Measurements from ENCODE around the gene ESR1. TPM values are rescaled to one million over a fixed set of nuclear protein-coding genes. Genes with fewer than 3 reads are reported as not detected.

The ESR1 gene
- polyA plus RNA-seq, 1 donor (not counting 4 experiments of a cell fraction or from before 2014, with no cell fraction given), result 0.22 TPM

GRCh38 chr6:152118224-152118623 is 310.7 kb downstream of the ESR1 start:
- no peak for TF ChIP-seq EZH2 (IDR thresholded peaks at IDR 0.05; ENCODE audit: low read length)
- TF ChIP-seq, protein P1, sequence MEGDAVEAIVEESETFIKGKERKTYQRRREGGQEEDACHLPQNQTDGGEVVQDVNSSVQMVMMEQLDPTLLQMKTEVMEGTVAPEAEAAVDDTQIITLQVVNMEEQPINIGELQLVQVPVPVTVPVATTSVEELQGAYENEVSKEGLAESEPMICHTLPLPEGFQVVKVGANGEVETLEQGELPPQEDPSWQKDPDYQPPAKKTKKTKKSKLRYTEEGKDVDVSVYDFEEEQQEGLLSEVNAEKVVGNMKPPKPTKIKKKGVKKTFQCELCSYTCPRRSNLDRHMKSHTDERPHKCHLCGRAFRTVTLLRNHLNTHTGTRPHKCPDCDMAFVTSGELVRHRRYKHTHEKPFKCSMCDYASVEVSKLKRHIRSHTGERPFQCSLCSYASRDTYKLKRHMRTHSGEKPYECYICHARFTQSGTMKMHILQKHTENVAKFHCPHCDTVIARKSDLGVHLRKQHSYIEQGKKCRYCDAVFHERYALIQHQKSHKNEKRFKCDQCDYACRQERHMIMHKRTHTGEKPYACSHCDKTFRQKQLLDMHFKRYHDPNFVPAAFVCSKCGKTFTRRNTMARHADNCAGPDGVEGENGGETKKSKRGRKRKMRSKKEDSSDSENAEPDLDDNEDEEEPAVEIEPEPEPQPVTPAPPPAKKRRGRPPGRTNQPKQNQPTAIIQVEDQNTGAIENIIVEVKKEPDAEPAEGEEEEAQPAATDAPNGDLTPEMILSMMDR (optimal IDR thresholded peaks at IDR 0.05 in 1 of 3, IDR thresholded peaks at IDR 0.05 in 1 of 3, conservative IDR thresholded peaks at IDR 0.05 in 1 of 3; ENCODE audit: extremely low read depth in 1 of 3, insufficient read depth in 2 of 3, low read length in 3 of 3), result no peak
- H3K27me3 ChIP-seq (ENCODE audit: control insufficient read depth, extremely low read depth, insufficient read depth, low read length), result no peaks in the 10 kb centered on the region

GRCh38 chr6:152118678-152119077 is 311.2 kb downstream of the ESR1 start:
- TF ChIP-seq, protein P1 (optimal IDR thresholded peaks at IDR 0.05 in 1 of 3, IDR thresholded peaks at IDR 0.05 in 1 of 3, conservative IDR thresholded peaks at IDR 0.05 in 1 of 3; ENCODE audit: extremely low read depth in 1 of 3, insufficient read depth in 2 of 3, low read length in 3 of 3), result peak; percentile 13 to 32 (median 15)
- no peak for TF ChIP-seq EZH2 (IDR thresholded peaks at IDR 0.05; ENCODE audit: low read length)
- Histone ChIP-seq H3K4me3 (ENCODE audit: control insufficient read depth in 2 of 3, extremely low read depth in 1 of 3, insufficient read depth in 2 of 3, low read depth in 1 of 3, low read length in 3 of 3) (no peak overlapping the region), H3K9me3 (ENCODE audit: control insufficient read depth, low read depth, low read length) (no peaks in the 10 kb centered on the region), H4K20me1 (ENCODE audit: control insufficient read depth, extremely low read depth, insufficient read depth, low read length) (no peaks in the 10 kb centered on the region), H3K9ac (ENCODE audit: control insufficient read depth, extremely low read depth, insufficient read depth, low read length) (no peak overlapping the region), H3K27ac (ENCODE audit: control insufficient read depth, insufficient read depth, low read length) (no peak overlapping the region), H3K27me3 (ENCODE audit: control insufficient read depth, extremely low read depth, insufficient read depth, low read length) (no peaks in the 10 kb centered on the region), H3K36me3 (ENCODE audit: control insufficient read depth in 2 of 2, extremely low read depth in 1 of 2, insufficient read depth in 2 of 2, low read length in 2 of 2) (no peaks in the 10 kb centered on the region), H3K79me2 (ENCODE audit: control insufficient read depth, insufficient read depth, low read length) (no peaks in the 10 kb centered on the region), H3K4me1 (ENCODE audit: control insufficient read depth, extremely low read depth, insufficient read depth, low read length) (peaks cover 10% of the 10 kb centered on the region), H2AFZ (ENCODE audit: control insufficient read depth, low read length) (peak overlapping the region; percentile 33), H3K4me2 (ENCODE audit: control insufficient read depth, extremely low read depth, insufficient read depth, low read depth, low read length) (no peak overlapping the region), H3K9me1 (ENCODE audit: control insufficient read depth, extremely low read depth, insufficient read depth, low read length) (no peaks in the 10 kb centered on the region)
- dilution Hi-C loops (cut with MboI; ENCODE audit: extremely low pct_ligation_motif_present, low sequenced_read_pairs), result no loop called here
- DNase-seq (ENCODE audit: low read depth, low spot score) (no peak), FAIRE-seq (no peak)

More at GRCh38 chr6:152118224-152118623, 310.7 kb downstream of the ESR1 start:
- H4K20me1 ChIP-seq (ENCODE audit: control insufficient read depth, extremely low read depth, insufficient read depth, low read length), result no peaks in the 10 kb centered on the region
- no peak overlapping the region for H3K4me3 ChIP-seq (ENCODE audit: control insufficient read depth in 2 of 3, extremely low read depth in 1 of 3, insufficient read depth in 2 of 3, low read depth in 1 of 3, low read length in 3 of 3)
- H3K4me1 ChIP-seq (ENCODE audit: control insufficient read depth, extremely low read depth, insufficient read depth, low read length), result peaks cover 10% of the 10 kb centered on the region
- no peaks in the 10 kb centered on the region for H3K79me2 ChIP-seq (ENCODE audit: control insufficient read depth, insufficient read depth, low read length)
- DNase-seq (ENCODE audit: low read depth, low spot score) (no peak), FAIRE-seq (no peak)
- H3K36me3 ChIP-seq (ENCODE audit: control insufficient read depth in 2 of 2, extremely low read depth in 1 of 2, insufficient read depth in 2 of 2, low read length in 2 of 2), result no peaks in the 10 kb centered on the region
- no peak overlapping the region for H3K9ac ChIP-seq (ENCODE audit: control insufficient read depth, extremely low read depth, insufficient read depth, low read length)
- dilution Hi-C loops (cut with MboI; ENCODE audit: extremely low pct_ligation_motif_present, low sequenced_read_pairs), result no loop called here
- no peak overlapping the region for H3K4me2 ChIP-seq (ENCODE audit: control insufficient read depth, extremely low read depth, insufficient read depth, low read depth, low read length)
- no peak overlapping the region for H2AFZ ChIP-seq (ENCODE audit: control insufficient read depth, low read length)
- no peaks in the 10 kb centered on the region for H3K9me1 ChIP-seq (ENCODE audit: control insufficient read depth, extremely low read depth, insufficient read depth, low read length)
- no peaks in the 10 kb centered on the region for H3K9me3 ChIP-seq (ENCODE audit: control insufficient read depth, low read depth, low read length)
- no peak overlapping the region for H3K27ac ChIP-seq (ENCODE audit: control insufficient read depth, insufficient read depth, low read length)

Measured in keratinocyte (primary cell).